WTC11 (cell line): ENCODE measurements around the gene OSBPL10. TPM values are rescaled to one million over a fixed set of nuclear protein-coding genes. Genes with fewer than 3 reads are reported as not detected.

Source experiments
- ATAC-seq: fragments of 200-7000 bp; cut with Tn5 transposase; 2 replicates; pipeline ENCODE4 v1.10.0; 2021; ENCODE audit warnings: mild to moderate bottlenecking, moderate library complexity
- CTCF ChIA-PET: fragments of 300-600 bp; sonication (Branson Sonifier 250); formaldehyde crosslinking; loops from one replicate; lab custom pipeline; 2021; ENCODE audit warnings: antibody characterized with exemption; lab: Charles Lee
- POLR2A ChIA-PET: fragments of 350-600 bp; sonication (Branson Sonifier 250); formaldehyde crosslinking; loops from one replicate; lab custom pipeline; 2021; ENCODE audit warnings: antibody characterized with exemption; lab: Charles Lee
- DNase-seq: peaks from one replicate; pipeline ENCODE4 v3.0.0; 2021; ENCODE audit warnings: low spot score
- H3K27ac Mint-ChIP-seq: 2 replicates; pipeline ENCODE4 v1.8.0; 2021; ENCODE audit warnings: mixed read lengths
- H3K27me3 Mint-ChIP-seq: 2 replicates; pipeline ENCODE4 v1.8.0; 2021; ENCODE audit warnings: low read depth, mild to moderate bottlenecking, moderate library complexity, mixed read lengths
- H3K36me3 Mint-ChIP-seq: 2 replicates; pipeline ENCODE4 v1.8.0; 2021; ENCODE audit warnings: mixed read lengths
- H3K4me1 Mint-ChIP-seq: 2 replicates; pipeline ENCODE4 v1.8.0; 2022; ENCODE audit warnings: mixed read lengths
- H3K4me3 Mint-ChIP-seq: 2 replicates; pipeline ENCODE4 v1.8.0; 2021; ENCODE audit warnings: mild to moderate bottlenecking, moderate library complexity, mixed read lengths
- H3K9me3 Mint-ChIP-seq: 2 replicates; pipeline ENCODE4 v1.8.0; 2021; ENCODE audit warnings: mixed read lengths
- ATF1 ChIP-seq: sonication (generic); formaldehyde crosslinking; IDR thresholded peaks from 2 replicates; pipeline ENCODE4 v1.8.1; 2023; ENCODE audit warnings: mild to moderate bottlenecking, moderate library complexity, missing genetic modification reagents
- ELF4 ChIP-seq: sonication (generic); formaldehyde crosslinking; IDR thresholded peaks from 2 replicates; pipeline ENCODE4 v1.8.1; 2022; ENCODE audit warnings: low read depth, mild to moderate bottlenecking, moderate library complexity, missing genetic modification reagents
- ETV6 ChIP-seq: sonication (generic); formaldehyde crosslinking; IDR thresholded peaks from 2 replicates; pipeline ENCODE4 v1.8.1; 2022; ENCODE audit warnings: mild to moderate bottlenecking, missing genetic modification reagents
- FOXP1 ChIP-seq: sonication (generic); formaldehyde crosslinking; IDR thresholded peaks from 2 replicates; pipeline ENCODE4 v1.8.0; 2022; ENCODE audit warnings: missing genetic modification reagents, mild to moderate bottlenecking, moderate library complexity, borderline replicate concordance
- GABPB1 ChIP-seq: sonication (generic); formaldehyde crosslinking; IDR thresholded peaks from 2 replicates; pipeline ENCODE4 v1.8.1; 2023; ENCODE audit warnings: mild to moderate bottlenecking, missing genetic modification reagents
- GTF2I ChIP-seq: fragments of 250-450 bp; sonication (Bioruptor Pico); conservative IDR thresholded peaks from 2 replicates; pipeline ENCODE4 v1.4.0; 2021; ENCODE audit warnings: mild to moderate bottlenecking
- IRF2 ChIP-seq: sonication (generic); formaldehyde crosslinking; IDR thresholded peaks from 2 replicates; pipeline ENCODE4 v1.8.0; 2022; ENCODE audit warnings: low read depth, missing genetic modification reagents, borderline replicate concordance
- JAZF1 ChIP-seq: fragments of 250-450 bp; sonication (Bioruptor Pico); IDR thresholded peaks from 2 replicates; pipeline ENCODE4 v1.9.0; 2021; ENCODE audit warnings: moderate library complexity, mild to moderate bottlenecking, inconsistent platforms
- NR1H2 ChIP-seq: sonication (generic); formaldehyde crosslinking; IDR thresholded peaks from 2 replicates; pipeline ENCODE4 v1.9.0; 2021; ENCODE audit warnings: mild to moderate bottlenecking, moderate library complexity, missing genetic modification reagents
- OVOL2 ChIP-seq: fragments of 250-450 bp; sonication (Bioruptor Pico); IDR thresholded peaks from 2 replicates; pipeline ENCODE4 v1.9.0; 2021; ENCODE audit warnings: mild to moderate bottlenecking, borderline replicate concordance
- PRRX2 ChIP-seq: fragments of 250-450 bp; sonication (Bioruptor Pico); IDR thresholded peaks from 2 replicates; pipeline ENCODE4 v1.8.0; 2021; ENCODE audit warnings: mild to moderate bottlenecking
- SOX15 ChIP-seq: fragments of 250-450 bp; sonication (Bioruptor Pico); IDR thresholded peaks from 2 replicates; pipeline ENCODE4 v1.9.0; 2021; ENCODE audit warnings: mild to moderate bottlenecking
- SP1 ChIP-seq: sonication (generic); formaldehyde crosslinking; conservative IDR thresholded peaks from 2 replicates; pipeline ENCODE4 v1.8.1; 2022; ENCODE audit warnings: missing genetic modification reagents
- total RNA-seq: library from RNA; stranded (reverse); gene quantifications from 3 replicates; pipeline ENCODE4 v1.2.3, GENCODE V29; 2021
- TF ChIP-seq, protein P1 (sequence below): sonication (generic); formaldehyde crosslinking; IDR thresholded peaks from 2 replicates; pipeline ENCODE4 v1.8.1; 2023; ENCODE audit warnings: mild to moderate bottlenecking, missing genetic modification reagents
- TF ChIP-seq, protein P2 (sequence below): sonication (generic); formaldehyde crosslinking; IDR thresholded peaks from 2 replicates; pipeline ENCODE4 v1.8.1; 2022; ENCODE audit warnings: missing genetic modification reagents, borderline replicate concordance
- TF ChIP-seq, protein P3 (sequence below): fragments of 250-450 bp; sonication (Bioruptor Pico); IDR thresholded peaks from 2 replicates; pipeline ENCODE4 v1.9.0; 2021; ENCODE audit warnings: mild to moderate bottlenecking, borderline replicate concordance
- TF ChIP-seq, protein P4 (sequence below): sonication (generic); formaldehyde crosslinking; IDR thresholded peaks from 2 replicates; pipeline ENCODE4 v1.8.1; 2022; ENCODE audit warnings: mild to moderate bottlenecking, moderate library complexity, missing genetic modification reagents
- TF ChIP-seq, protein P5 (sequence below): sonication (generic); formaldehyde crosslinking; conservative IDR thresholded peaks from 2 replicates; pipeline ENCODE4 v1.8.1; 2022; ENCODE audit warnings: mild to moderate bottlenecking, missing genetic modification reagents
- TF ChIP-seq, protein P6 (sequence below): fragments of 250-450 bp; sonication (Bioruptor Pico); IDR thresholded peaks from 2 replicates; pipeline ENCODE4 v1.9.0; 2021; ENCODE audit warnings: mild to moderate bottlenecking

OSBPL10 gene
- total RNA-seq, 1 experiment from 2014 or later: 84.1 TPM

DNA sequence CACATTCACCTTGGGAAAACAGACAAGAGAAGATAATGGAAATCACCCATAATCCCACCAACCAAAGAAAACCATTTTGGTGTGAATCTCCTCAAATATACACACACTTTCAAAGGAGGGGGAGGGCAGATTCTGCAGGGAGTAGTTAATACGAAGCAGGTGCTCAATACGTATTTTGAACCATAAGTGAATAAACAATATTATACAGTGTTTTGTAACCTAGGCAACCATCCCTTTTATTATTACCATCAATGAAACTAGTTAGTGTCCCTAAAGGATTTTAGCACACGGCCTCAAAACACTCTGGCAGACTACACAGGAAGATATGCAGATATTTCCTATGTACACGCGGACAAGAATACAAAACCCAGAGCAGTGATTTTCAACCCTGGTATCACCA, 6.1 kb downstream of the OSBPL10 start:
- TF ChIP-seq NR1H2: no peak
- no peak for TF ChIP-seq GTF2I
- no peak for TF ChIP-seq IRF2 (CRISPR knock-in tag)
- Mint-ChIP-seq H3K27me3 (no peaks in the 10 kb centered on the region), H3K4me3 (no peak overlapping the region), H3K9me3 (no peaks in the 10 kb centered on the region), H3K27ac (peak overlapping the region; percentile 38), H3K4me1 (peaks cover 79% of the 10 kb centered on the region), H3K36me3 (peaks cover 13% of the 10 kb centered on the region)
- CTCF ChIA-PET: no interaction called here
- no peak for ATAC-seq
- POLR2A ChIA-PET: no interaction called here
- DNase-seq: no peak

DNA sequence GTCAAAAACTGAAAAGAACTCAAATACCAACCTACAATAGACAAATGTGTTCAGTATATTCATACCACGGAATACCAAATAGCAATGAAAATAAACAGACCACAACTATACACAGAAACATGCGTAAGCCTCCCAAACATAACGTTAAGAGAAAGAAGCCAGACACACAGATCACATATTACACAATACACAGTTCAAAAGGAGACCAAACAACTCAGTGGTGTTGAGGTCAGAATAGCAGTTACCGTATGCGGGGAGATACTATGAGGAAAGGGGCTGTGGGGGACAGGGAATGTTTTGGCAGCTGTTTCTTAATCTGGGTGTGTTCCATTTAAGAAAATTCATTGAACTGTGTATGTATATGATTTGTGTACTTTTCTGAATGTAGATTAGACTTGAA, 6.6 kb downstream of the OSBPL10 start:
- peak overlapping the region; percentile 38; the same call in 1 of the 2 replicates for H3K27ac Mint-ChIP-seq
- TF ChIP-seq SP1: no peak
- no peak for TF ChIP-seq NR1H2
- TF ChIP-seq ATF1 (CRISPR knock-in tag): no peak
- TF ChIP-seq, protein P1, sequence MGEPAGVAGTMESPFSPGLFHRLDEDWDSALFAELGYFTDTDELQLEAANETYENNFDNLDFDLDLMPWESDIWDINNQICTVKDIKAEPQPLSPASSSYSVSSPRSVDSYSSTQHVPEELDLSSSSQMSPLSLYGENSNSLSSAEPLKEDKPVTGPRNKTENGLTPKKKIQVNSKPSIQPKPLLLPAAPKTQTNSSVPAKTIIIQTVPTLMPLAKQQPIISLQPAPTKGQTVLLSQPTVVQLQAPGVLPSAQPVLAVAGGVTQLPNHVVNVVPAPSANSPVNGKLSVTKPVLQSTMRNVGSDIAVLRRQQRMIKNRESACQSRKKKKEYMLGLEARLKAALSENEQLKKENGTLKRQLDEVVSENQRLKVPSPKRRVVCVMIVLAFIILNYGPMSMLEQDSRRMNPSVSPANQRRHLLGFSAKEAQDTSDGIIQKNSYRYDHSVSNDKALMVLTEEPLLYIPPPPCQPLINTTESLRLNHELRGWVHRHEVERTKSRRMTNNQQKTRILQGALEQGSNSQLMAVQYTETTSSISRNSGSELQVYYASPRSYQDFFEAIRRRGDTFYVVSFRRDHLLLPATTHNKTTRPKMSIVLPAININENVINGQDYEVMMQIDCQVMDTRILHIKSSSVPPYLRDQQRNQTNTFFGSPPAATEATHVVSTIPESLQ (CRISPR knock-in tag): no peak
- no peak for TF ChIP-seq JAZF1 (CRISPR knock-in tag)
- H3K9me3 Mint-ChIP-seq: no peaks in the 10 kb centered on the region
- ChIA-PET POLR2A (no interaction called here), CTCF (no interaction called here)
- no peak overlapping the region for H3K4me3 Mint-ChIP-seq
- peaks cover 13% of the 10 kb centered on the region for H3K36me3 Mint-ChIP-seq
- no peaks in the 10 kb centered on the region for H3K27me3 Mint-ChIP-seq
- DNase-seq (no peak), ATAC-seq (no peak)
- H3K4me1 Mint-ChIP-seq: peaks cover 81% of the 10 kb centered on the region

DNA sequence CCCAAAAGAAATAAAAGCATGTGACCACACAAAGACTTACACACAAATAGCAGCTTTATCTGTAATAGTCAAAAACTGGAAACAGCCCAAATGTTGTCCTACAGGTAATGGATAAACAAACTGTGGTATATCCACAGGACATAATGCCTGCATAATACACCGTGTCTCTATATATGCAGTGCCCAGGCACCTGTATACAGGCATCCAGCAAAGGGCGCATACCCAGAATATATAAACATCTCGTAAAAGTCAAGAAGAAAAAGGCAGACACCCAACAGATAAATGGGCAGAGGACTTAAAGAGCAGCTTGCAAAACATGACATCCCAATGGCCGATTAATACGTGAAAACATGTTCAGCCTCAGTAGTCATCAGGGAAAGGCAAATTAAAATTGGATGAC, 7.2 kb downstream of the OSBPL10 start:
- no peaks in the 10 kb centered on the region for H3K27me3 Mint-ChIP-seq
- peaks cover 13% of the 10 kb centered on the region for H3K36me3 Mint-ChIP-seq
- no peak overlapping the region for H3K4me3 Mint-ChIP-seq
- H3K9me3 Mint-ChIP-seq: no peaks in the 10 kb centered on the region
- ChIA-PET CTCF (no interaction called here), POLR2A (no interaction called here)
- DNase-seq (no peak), ATAC-seq (no peak)
- H3K27ac Mint-ChIP-seq: no peak overlapping the region
- peaks cover 81% of the 10 kb centered on the region for H3K4me1 Mint-ChIP-seq
- TF ChIP-seq, protein P2, sequence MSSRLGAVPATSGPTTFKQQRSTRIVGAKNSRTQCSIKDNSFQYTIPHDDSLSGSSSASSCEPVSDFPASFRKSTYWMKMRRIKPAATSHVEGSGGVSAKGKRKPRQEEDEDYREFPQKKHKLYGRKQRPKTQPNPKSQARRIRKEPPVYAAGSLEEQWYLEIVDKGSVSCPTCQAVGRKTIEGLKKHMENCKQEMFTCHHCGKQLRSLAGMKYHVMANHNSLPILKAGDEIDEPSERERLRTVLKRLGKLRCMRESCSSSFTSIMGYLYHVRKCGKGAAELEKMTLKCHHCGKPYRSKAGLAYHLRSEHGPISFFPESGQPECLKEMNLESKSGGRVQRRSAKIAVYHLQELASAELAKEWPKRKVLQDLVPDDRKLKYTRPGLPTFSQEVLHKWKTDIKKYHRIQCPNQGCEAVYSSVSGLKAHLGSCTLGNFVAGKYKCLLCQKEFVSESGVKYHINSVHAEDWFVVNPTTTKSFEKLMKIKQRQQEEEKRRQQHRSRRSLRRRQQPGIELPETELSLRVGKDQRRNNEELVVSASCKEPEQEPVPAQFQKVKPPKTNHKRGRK (CRISPR knock-in tag): no peak
- TF ChIP-seq, protein P3, sequence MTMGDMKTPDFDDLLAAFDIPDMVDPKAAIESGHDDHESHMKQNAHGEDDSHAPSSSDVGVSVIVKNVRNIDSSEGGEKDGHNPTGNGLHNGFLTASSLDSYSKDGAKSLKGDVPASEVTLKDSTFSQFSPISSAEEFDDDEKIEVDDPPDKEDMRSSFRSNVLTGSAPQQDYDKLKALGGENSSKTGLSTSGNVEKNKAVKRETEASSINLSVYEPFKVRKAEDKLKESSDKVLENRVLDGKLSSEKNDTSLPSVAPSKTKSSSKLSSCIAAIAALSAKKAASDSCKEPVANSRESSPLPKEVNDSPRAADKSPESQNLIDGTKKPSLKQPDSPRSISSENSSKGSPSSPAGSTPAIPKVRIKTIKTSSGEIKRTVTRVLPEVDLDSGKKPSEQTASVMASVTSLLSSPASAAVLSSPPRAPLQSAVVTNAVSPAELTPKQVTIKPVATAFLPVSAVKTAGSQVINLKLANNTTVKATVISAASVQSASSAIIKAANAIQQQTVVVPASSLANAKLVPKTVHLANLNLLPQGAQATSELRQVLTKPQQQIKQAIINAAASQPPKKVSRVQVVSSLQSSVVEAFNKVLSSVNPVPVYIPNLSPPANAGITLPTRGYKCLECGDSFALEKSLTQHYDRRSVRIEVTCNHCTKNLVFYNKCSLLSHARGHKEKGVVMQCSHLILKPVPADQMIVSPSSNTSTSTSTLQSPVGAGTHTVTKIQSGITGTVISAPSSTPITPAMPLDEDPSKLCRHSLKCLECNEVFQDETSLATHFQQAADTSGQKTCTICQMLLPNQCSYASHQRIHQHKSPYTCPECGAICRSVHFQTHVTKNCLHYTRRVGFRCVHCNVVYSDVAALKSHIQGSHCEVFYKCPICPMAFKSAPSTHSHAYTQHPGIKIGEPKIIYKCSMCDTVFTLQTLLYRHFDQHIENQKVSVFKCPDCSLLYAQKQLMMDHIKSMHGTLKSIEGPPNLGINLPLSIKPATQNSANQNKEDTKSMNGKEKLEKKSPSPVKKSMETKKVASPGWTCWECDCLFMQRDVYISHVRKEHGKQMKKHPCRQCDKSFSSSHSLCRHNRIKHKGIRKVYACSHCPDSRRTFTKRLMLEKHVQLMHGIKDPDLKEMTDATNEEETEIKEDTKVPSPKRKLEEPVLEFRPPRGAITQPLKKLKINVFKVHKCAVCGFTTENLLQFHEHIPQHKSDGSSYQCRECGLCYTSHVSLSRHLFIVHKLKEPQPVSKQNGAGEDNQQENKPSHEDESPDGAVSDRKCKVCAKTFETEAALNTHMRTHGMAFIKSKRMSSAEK (CRISPR knock-in tag): no peak
- TF ChIP-seq, protein P4, sequence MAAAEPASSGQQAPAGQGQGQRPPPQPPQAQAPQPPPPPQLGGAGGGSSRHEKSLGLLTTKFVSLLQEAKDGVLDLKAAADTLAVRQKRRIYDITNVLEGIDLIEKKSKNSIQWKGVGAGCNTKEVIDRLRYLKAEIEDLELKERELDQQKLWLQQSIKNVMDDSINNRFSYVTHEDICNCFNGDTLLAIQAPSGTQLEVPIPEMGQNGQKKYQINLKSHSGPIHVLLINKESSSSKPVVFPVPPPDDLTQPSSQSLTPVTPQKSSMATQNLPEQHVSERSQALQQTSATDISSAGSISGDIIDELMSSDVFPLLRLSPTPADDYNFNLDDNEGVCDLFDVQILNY: no peak
- TF ChIP-seq FOXP1 (no peak), SP1 (no peak), GABPB1 (CRISPR knock-in tag) (no peak), ETV6 (CRISPR knock-in tag) (no peak), OVOL2 (CRISPR knock-in tag) (no peak), ELF4 (CRISPR knock-in tag) (no peak), SOX15 (CRISPR knock-in tag) (no peak), NR1H2 (no peak), PRRX2 (CRISPR knock-in tag) (no peak)
- TF ChIP-seq, protein P5, sequence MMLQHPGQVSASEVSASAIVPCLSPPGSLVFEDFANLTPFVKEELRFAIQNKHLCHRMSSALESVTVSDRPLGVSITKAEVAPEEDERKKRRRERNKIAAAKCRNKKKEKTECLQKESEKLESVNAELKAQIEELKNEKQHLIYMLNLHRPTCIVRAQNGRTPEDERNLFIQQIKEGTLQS: no peak
- TF ChIP-seq, protein P6, sequence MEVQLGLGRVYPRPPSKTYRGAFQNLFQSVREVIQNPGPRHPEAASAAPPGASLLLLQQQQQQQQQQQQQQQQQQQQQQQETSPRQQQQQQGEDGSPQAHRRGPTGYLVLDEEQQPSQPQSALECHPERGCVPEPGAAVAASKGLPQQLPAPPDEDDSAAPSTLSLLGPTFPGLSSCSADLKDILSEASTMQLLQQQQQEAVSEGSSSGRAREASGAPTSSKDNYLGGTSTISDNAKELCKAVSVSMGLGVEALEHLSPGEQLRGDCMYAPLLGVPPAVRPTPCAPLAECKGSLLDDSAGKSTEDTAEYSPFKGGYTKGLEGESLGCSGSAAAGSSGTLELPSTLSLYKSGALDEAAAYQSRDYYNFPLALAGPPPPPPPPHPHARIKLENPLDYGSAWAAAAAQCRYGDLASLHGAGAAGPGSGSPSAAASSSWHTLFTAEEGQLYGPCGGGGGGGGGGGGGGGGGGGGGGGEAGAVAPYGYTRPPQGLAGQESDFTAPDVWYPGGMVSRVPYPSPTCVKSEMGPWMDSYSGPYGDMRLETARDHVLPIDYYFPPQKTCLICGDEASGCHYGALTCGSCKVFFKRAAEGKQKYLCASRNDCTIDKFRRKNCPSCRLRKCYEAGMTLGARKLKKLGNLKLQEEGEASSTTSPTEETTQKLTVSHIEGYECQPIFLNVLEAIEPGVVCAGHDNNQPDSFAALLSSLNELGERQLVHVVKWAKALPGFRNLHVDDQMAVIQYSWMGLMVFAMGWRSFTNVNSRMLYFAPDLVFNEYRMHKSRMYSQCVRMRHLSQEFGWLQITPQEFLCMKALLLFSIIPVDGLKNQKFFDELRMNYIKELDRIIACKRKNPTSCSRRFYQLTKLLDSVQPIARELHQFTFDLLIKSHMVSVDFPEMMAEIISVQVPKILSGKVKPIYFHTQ (CRISPR knock-in tag): no peak
